ENCODE data around the gene SPATA21. TPM values are rescaled to one million over a fixed set of nuclear protein-coding genes. Genes with fewer than 3 reads are reported as not detected.
A peak's percentile ranks its signal among the peaks of the same experiment; 100 is the strongest.

SPATA21 gene
- polyA plus RNA-seq, 1 donor (not counting 4 experiments of a cell fraction or from before 2014, with no cell fraction given) = 0.04 TPM

DNA sequence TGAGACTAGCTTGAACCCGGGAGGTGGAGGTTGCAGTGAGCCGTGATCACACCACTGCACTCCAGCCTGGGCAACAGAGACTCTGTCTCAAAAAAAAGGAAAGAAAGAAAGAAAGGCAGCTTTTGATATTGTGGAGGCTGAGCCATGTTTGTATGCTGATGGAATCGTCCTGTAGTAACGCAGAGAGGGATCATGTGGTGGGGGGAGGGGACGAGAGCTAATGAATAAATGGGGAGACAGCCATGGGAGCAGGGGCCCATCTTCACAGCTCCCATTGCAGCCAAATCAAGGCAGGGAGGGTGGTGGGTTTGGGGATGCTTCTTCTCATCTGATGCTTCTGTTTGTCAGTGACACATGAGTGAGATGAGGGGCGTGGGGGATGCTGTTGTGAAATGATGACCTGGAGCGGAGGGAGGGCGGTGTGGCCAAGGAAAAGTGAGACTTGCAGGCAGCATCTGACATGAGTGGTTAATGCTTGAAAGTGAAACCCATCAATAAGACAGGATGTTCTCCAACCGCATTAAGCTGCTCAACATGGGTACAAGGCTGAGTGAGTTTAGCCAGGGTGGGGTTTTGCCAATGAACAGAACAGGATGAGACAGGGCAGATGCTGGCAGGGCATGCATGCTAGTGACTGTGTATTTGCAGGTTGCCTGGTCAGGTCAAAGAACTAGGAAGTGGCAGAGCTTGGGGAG is 16.7 kb downstream of the SPATA21 start:
- Histone ChIP-seq H3K9me1 (ENCODE audit: control insufficient read depth, extremely low read depth, insufficient read depth, low read length) (no peaks in the 10 kb centered on the region), H3K36me3 (ENCODE audit: control insufficient read depth in 2 of 2, extremely low read depth in 1 of 2, insufficient read depth in 2 of 2, low read length in 2 of 2) (no peaks in the 10 kb centered on the region), H3K27me3 (ENCODE audit: control insufficient read depth, extremely low read depth, insufficient read depth, low read length) (peaks cover 7% of the 10 kb centered on the region), H3K79me2 (ENCODE audit: control insufficient read depth, insufficient read depth, low read length) (no peaks in the 10 kb centered on the region), H4K20me1 (ENCODE audit: control insufficient read depth, extremely low read depth, insufficient read depth, low read length) (no peaks in the 10 kb centered on the region), H3K27ac (ENCODE audit: control insufficient read depth, insufficient read depth, low read length) (no peak overlapping the region), H3K9ac (ENCODE audit: control insufficient read depth, extremely low read depth, insufficient read depth, low read length) (no peak overlapping the region), H3K4me3 (ENCODE audit: control insufficient read depth in 2 of 3, extremely low read depth in 1 of 3, insufficient read depth in 2 of 3, low read depth in 1 of 3, low read length in 3 of 3) (no peak overlapping the region), H3K4me1 (ENCODE audit: control insufficient read depth, extremely low read depth, insufficient read depth, low read length) (no peaks in the 10 kb centered on the region), H3K9me3 (ENCODE audit: control insufficient read depth, low read depth, low read length) (no peaks in the 10 kb centered on the region), H2AFZ (ENCODE audit: control insufficient read depth, low read length) (no peak overlapping the region), H3K4me2 (ENCODE audit: control insufficient read depth, extremely low read depth, insufficient read depth, low read depth, low read length) (no peak overlapping the region)
- FAIRE-seq (peak; percentile 23), DNase-seq (ENCODE audit: low read depth, low spot score) (no peak)
- dilution Hi-C loops (cut with MboI; ENCODE audit: extremely low pct_ligation_motif_present, low sequenced_read_pairs) = no loop called here
- TF ChIP-seq, protein P1, sequence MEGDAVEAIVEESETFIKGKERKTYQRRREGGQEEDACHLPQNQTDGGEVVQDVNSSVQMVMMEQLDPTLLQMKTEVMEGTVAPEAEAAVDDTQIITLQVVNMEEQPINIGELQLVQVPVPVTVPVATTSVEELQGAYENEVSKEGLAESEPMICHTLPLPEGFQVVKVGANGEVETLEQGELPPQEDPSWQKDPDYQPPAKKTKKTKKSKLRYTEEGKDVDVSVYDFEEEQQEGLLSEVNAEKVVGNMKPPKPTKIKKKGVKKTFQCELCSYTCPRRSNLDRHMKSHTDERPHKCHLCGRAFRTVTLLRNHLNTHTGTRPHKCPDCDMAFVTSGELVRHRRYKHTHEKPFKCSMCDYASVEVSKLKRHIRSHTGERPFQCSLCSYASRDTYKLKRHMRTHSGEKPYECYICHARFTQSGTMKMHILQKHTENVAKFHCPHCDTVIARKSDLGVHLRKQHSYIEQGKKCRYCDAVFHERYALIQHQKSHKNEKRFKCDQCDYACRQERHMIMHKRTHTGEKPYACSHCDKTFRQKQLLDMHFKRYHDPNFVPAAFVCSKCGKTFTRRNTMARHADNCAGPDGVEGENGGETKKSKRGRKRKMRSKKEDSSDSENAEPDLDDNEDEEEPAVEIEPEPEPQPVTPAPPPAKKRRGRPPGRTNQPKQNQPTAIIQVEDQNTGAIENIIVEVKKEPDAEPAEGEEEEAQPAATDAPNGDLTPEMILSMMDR (optimal IDR thresholded peaks at IDR 0.05 in 1 of 3, IDR thresholded peaks at IDR 0.05 in 1 of 3, conservative IDR thresholded peaks at IDR 0.05 in 1 of 3; ENCODE audit: extremely low read depth in 1 of 3, insufficient read depth in 2 of 3, low read length in 3 of 3) = no peak
- no peak for TF ChIP-seq EZH2 (IDR thresholded peaks at IDR 0.05; ENCODE audit: low read length)

DNA sequence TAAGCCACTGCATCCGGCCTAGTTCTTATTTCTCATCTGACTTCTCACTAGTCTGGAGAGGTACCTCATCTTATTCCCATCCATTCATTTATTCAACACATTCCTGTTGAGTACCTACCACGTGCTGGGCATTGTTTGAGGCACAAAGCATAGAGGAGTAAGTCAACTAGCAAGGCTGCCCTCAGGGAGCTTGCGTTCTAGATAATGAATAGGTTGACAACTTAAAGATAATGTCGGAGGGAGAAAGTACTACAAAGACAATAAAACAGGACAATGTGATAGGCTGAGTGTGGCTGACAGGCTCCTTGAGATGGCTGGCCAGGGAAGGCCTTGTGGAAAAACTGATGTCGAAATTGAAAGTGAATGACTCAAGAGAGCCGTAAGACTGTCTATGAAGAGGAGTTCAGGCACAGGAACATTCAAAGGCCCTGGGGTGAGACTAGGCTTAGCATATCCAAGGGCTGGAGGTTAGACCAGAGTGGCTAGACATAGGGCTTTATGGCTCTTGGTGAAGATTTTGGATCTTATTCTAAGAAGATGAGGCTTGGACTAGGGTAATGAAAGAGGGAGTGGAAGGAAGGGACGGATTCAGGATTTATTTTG is 18.3 kb downstream of the SPATA21 start:
- dilution Hi-C loops (cut with MboI; ENCODE audit: extremely low pct_ligation_motif_present, low sequenced_read_pairs) = no loop called here
- no peak for DNase-seq (ENCODE audit: low read depth, low spot score)
- FAIRE-seq = no peak

More for the DNA sequence above, 18.3 kb downstream of the SPATA21 start:
- peaks cover 7% of the 10 kb centered on the region for H3K27me3 ChIP-seq (ENCODE audit: control insufficient read depth, extremely low read depth, insufficient read depth, low read length)
- no peaks in the 10 kb centered on the region for H4K20me1 ChIP-seq (ENCODE audit: control insufficient read depth, extremely low read depth, insufficient read depth, low read length)
- no peaks in the 10 kb centered on the region for H3K79me2 ChIP-seq (ENCODE audit: control insufficient read depth, insufficient read depth, low read length)
- no peak overlapping the region for H3K9ac ChIP-seq (ENCODE audit: control insufficient read depth, extremely low read depth, insufficient read depth, low read length)
- H3K36me3 ChIP-seq (ENCODE audit: control insufficient read depth in 2 of 2, extremely low read depth in 1 of 2, insufficient read depth in 2 of 2, low read length in 2 of 2) = no peaks in the 10 kb centered on the region
- H3K4me3 ChIP-seq (ENCODE audit: control insufficient read depth in 2 of 3, extremely low read depth in 1 of 3, insufficient read depth in 2 of 3, low read depth in 1 of 3, low read length in 3 of 3) = no peak overlapping the region
- H3K9me3 ChIP-seq (ENCODE audit: control insufficient read depth, low read depth, low read length) = no peaks in the 10 kb centered on the region
- no peaks in the 10 kb centered on the region for H3K4me1 ChIP-seq (ENCODE audit: control insufficient read depth, extremely low read depth, insufficient read depth, low read length)
- no peak for TF ChIP-seq EZH2 (IDR thresholded peaks at IDR 0.05; ENCODE audit: low read length)
- TF ChIP-seq, protein P1 (optimal IDR thresholded peaks at IDR 0.05 in 1 of 3, IDR thresholded peaks at IDR 0.05 in 1 of 3, conservative IDR thresholded peaks at IDR 0.05 in 1 of 3; ENCODE audit: extremely low read depth in 1 of 3, insufficient read depth in 2 of 3, low read length in 3 of 3) = no peak
- no peaks in the 10 kb centered on the region for H3K9me1 ChIP-seq (ENCODE audit: control insufficient read depth, extremely low read depth, insufficient read depth, low read length)
- H3K4me2 ChIP-seq (ENCODE audit: control insufficient read depth, extremely low read depth, insufficient read depth, low read depth, low read length) = no peak overlapping the region
- no peak overlapping the region for H2AFZ ChIP-seq (ENCODE audit: control insufficient read depth, low read length)
- no peak overlapping the region for H3K27ac ChIP-seq (ENCODE audit: control insufficient read depth, insufficient read depth, low read length)
